SU-DHL-6 (cell line): Measurements from ENCODE around the gene GRM1.

Experiments used
- H2AFZ ChIP-seq: fragments of 200-600 bp; sonication (generic); 2 replicates; pipeline ENCODE4 v1.6.1; 2014; ENCODE audit warnings: low read depth, mild to moderate bottlenecking, moderate library complexity, mixed read lengths, antibody characterized with exemption, low read length; ENCODE audit not compliant: severe bottlenecking
- H3F3A ChIP-seq: fragments of 200-600 bp; shearing (Covaris generic); 2 replicates; pipeline ENCODE4 v1.6.0; 2016; ENCODE audit warnings: antibody characterized with exemption, mild to moderate bottlenecking; ENCODE audit not compliant: insufficient read depth
- H3K27ac ChIP-seq: fragments of 200-600 bp; sonication (generic); 2 replicates; pipeline ENCODE4 v1.5.1; 2016; ENCODE audit warnings: low read depth, mild to moderate bottlenecking, low read length, moderate library complexity, mixed read lengths
- H3K27me3 ChIP-seq: fragments of 200-600 bp; sonication (generic), shearing (Covaris generic); 2 replicates; pipeline ENCODE4 v1.6.0; 2014; ENCODE audit warnings: mild to moderate bottlenecking, low read length
- H3K36me3 ChIP-seq: fragments of 200-600 bp; sonication (generic); 2 replicates; pipeline ENCODE4 v1.6.1; 2014; ENCODE audit warnings: mild to moderate bottlenecking, low read length, mixed read lengths
- H3K4me2 ChIP-seq: fragments of 300-600, 200-600 bp; shearing (Covaris generic), sonication (generic); 2 replicates; pipeline ENCODE4 v1.6.0; 2014; ENCODE audit warnings: low read length, low read depth, mild to moderate bottlenecking; ENCODE audit not compliant: poor library complexity, severe bottlenecking
- H3K4me3 ChIP-seq: fragments of 200-600 bp; sonication (generic); 2 replicates; pipeline ENCODE4 v1.5.1; 2014; ENCODE audit warnings: antibody characterized with exemption, low read length, mild to moderate bottlenecking, mixed read lengths; ENCODE audit not compliant: insufficient read depth, poor library complexity, severe bottlenecking
- H3K79me2 ChIP-seq: fragments of 200-600 bp; sonication (generic); 2 replicates; pipeline ENCODE4 v1.6.1; 2014; ENCODE audit warnings: mild to moderate bottlenecking, low read length, moderate library complexity; ENCODE audit not compliant: insufficient read depth
- H3K9ac ChIP-seq: fragments of 200-600 bp; sonication (generic); 2 replicates; pipeline ENCODE4 v1.7.0; 2014; ENCODE audit warnings: mild to moderate bottlenecking, low read length
- H3K9me2 ChIP-seq: fragments of 200-600 bp; sonication (generic); replicated peaks from 2 replicates; pipeline ENCODE4 v1.6.1; 2014; ENCODE audit warnings: low read length; ENCODE audit not compliant: insufficient read depth
- H3K9me3 ChIP-seq: fragments of 200-600 bp; sonication (generic); 2 replicates; pipeline ENCODE4 v1.6.1; 2014; ENCODE audit warnings: low read length, mixed read lengths; ENCODE audit not compliant: insufficient read depth
- H4K20me1 ChIP-seq: fragments of 200-600 bp; sonication (generic); 2 replicates; pipeline ENCODE4 v1.6.1; 2014; ENCODE audit warnings: low read depth, mild to moderate bottlenecking, antibody characterized with exemption, low read length, moderate library complexity, mixed read lengths
- CTCF ChIP-seq: fragments of 200-600 bp; sonication (generic); IDR thresholded peaks from one replicate; pipeline ENCODE4 v1.5.1; 2017; ENCODE audit warnings: antibody characterized with exemption, mild to moderate bottlenecking, low read length, moderate library complexity; ENCODE audit not compliant: insufficient read depth, poor library complexity, severe bottlenecking
- EZH2phosphoT487 ChIP-seq: fragments of 200-600 bp; sonication (generic), shearing (Covaris generic); conservative IDR thresholded peaks from 2 replicates; pipeline ENCODE4 v1.6.1; 2018; ENCODE audit warnings: mild to moderate bottlenecking, antibody characterized with exemption, low read length, moderate library complexity, mixed read lengths

The GRM1 gene

GRCh38 chr6:146434732-146435390, 406.0 kb downstream of the GRM1 start:
- no peaks in the 10 kb centered on the region for H3K36me3 ChIP-seq
- H3F3A ChIP-seq = no peaks in the 10 kb centered on the region
- H4K20me1 ChIP-seq = no peaks in the 10 kb centered on the region
- H3K4me3 ChIP-seq = no peak overlapping the region
- no peak overlapping the region for H3K27ac ChIP-seq
- no peak overlapping the region for H3K4me2 ChIP-seq
- no peaks in the 10 kb centered on the region for H3K9me2 ChIP-seq
- no peak overlapping the region for H3K9ac ChIP-seq
- TF ChIP-seq CTCF (no peak), EZH2phosphoT487 (no peak)
- no peaks in the 10 kb centered on the region for H3K9me3 ChIP-seq
- no peaks in the 10 kb centered on the region for H3K27me3 ChIP-seq
- no peak overlapping the region for H2AFZ ChIP-seq
- no peaks in the 10 kb centered on the region for H3K79me2 ChIP-seq

GRCh38 chr6:146441907-146442306, 413.0 kb downstream of the GRM1 start:
- H3K27me3 ChIP-seq = no peaks in the 10 kb centered on the region
- no peaks in the 10 kb centered on the region for H4K20me1 ChIP-seq
- TF ChIP-seq EZH2phosphoT487 (no peak), CTCF (no peak)
- no peak overlapping the region for H3K27ac ChIP-seq
- H3K36me3 ChIP-seq = no peaks in the 10 kb centered on the region
- no peaks in the 10 kb centered on the region for H3K9me2 ChIP-seq
- H3K79me2 ChIP-seq = no peaks in the 10 kb centered on the region
- no peak overlapping the region for H2AFZ ChIP-seq
- H3K4me3 ChIP-seq = no peak overlapping the region
- no peak overlapping the region for H3K9ac ChIP-seq
- no peak overlapping the region for H3K4me2 ChIP-seq
- H3K9me3 ChIP-seq = no peaks in the 10 kb centered on the region
- no peaks in the 10 kb centered on the region for H3F3A ChIP-seq

- no peak overlapping the region for H3K9ac ChIP-seq
- TF ChIP-seq CTCF = no peak
- TF ChIP-seq EZH2phosphoT487 = no peak
- H3K4me3 ChIP-seq = no peak overlapping the region
- H3K9me2 ChIP-seq = no peaks in the 10 kb centered on the region
- H3F3A ChIP-seq = no peaks in the 10 kb centered on the region
- no peaks in the 10 kb centered on the region for H3K36me3 ChIP-seq
- no peak overlapping the region for H3K27ac ChIP-seq
- no peaks in the 10 kb centered on the region for H3K79me2 ChIP-seq
- no peaks in the 10 kb centered on the region for H3K27me3 ChIP-seq
- no peaks in the 10 kb centered on the region for H4K20me1 ChIP-seq
- H3K9me3 ChIP-seq = no peaks in the 10 kb centered on the region
- H3K4me2 ChIP-seq = no peak overlapping the region
- H2AFZ ChIP-seq = no peak overlapping the region
These were observed 415.3 kb downstream of the GRM1 start for GRCh38 chr6:146444189-146444588.
